ENCODE data around the gene TGFBR2.

The TGFBR2 gene

DNA sequence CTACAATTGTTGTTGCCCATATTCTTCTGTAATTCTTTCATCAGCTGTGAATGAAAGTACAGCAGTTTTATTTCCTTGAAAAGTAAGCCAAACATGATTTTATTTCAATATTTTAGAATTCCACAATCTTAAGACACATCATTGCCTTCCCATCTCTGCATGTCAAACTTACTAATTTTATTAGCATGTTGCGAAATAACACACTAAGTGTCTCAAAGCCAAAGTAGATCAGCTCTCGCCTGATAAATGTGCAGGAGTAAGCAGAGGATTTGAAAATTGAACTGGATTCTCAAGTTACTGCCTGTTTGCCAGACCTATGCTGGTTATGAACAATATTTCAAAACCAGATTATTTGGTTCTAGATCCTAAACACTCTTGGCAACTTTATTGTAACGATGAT lies 25.7 kb downstream of the TGFBR2 start:
- H3K4me3 ChIP-seq (ENCODE audit: low read depth, low read length), result no peak overlapping the region
- ChIA-PET CTCF (no interaction called here), POLR2A (no interaction called here)
- H3K27ac ChIP-seq (ENCODE audit: extremely low read depth, low read depth, low read length), result no peak overlapping the region
- no peaks in the 10 kb centered on the region for H3K9me3 ChIP-seq (ENCODE audit: control insufficient read depth, insufficient read depth, low read depth, low read length)
- TF ChIP-seq, protein P1, sequence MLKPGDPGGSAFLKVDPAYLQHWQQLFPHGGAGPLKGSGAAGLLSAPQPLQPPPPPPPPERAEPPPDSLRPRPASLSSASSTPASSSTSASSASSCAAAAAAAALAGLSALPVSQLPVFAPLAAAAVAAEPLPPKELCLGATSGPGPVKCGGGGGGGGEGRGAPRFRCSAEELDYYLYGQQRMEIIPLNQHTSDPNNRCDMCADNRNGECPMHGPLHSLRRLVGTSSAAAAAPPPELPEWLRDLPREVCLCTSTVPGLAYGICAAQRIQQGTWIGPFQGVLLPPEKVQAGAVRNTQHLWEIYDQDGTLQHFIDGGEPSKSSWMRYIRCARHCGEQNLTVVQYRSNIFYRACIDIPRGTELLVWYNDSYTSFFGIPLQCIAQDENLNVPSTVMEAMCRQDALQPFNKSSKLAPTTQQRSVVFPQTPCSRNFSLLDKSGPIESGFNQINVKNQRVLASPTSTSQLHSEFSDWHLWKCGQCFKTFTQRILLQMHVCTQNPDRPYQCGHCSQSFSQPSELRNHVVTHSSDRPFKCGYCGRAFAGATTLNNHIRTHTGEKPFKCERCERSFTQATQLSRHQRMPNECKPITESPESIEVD (tag by site-specific recombination; IDR thresholded peaks at IDR 0.05), result 0 out of 2 replicates have a peak, but pooled peaks have one; percentile 17
- TF ChIP-seq ZNF302 (tag by site-specific recombination; IDR thresholded peaks at IDR 0.05; ENCODE audit: low read depth) (no peak), ZBTB8A (tag by site-specific recombination; IDR thresholded peaks at IDR 0.05) (no peak)
- peaks cover 5% of the 10 kb centered on the region for H3K4me1 ChIP-seq (ENCODE audit: control insufficient read depth, insufficient read depth, low read length)
- H3K36me3 ChIP-seq (ENCODE audit: control insufficient read depth in 2 of 2, insufficient read depth in 1 of 2, low read length in 2 of 2), result no peaks in the 10 kb centered on the region

DNA sequence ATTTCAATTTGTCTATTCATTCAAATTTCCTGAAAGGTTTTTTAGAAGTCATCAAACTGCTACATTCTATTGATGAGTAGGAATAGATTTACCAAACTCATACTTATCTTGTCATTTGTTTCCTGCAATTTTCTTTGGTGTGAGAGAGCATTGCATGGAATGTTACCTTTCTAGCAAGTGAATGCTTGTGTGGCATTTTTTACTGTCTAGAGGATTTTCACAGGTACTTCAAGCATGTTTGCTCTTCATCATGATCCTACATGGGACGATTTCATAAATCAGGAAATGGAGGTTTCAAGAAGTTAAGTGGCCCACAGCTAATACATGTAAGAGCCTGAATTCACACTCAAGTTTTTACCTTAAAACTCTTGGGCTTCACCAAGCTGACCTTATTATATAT lies 26.1 kb downstream of the TGFBR2 start:
- TF ChIP-seq, protein P2, sequence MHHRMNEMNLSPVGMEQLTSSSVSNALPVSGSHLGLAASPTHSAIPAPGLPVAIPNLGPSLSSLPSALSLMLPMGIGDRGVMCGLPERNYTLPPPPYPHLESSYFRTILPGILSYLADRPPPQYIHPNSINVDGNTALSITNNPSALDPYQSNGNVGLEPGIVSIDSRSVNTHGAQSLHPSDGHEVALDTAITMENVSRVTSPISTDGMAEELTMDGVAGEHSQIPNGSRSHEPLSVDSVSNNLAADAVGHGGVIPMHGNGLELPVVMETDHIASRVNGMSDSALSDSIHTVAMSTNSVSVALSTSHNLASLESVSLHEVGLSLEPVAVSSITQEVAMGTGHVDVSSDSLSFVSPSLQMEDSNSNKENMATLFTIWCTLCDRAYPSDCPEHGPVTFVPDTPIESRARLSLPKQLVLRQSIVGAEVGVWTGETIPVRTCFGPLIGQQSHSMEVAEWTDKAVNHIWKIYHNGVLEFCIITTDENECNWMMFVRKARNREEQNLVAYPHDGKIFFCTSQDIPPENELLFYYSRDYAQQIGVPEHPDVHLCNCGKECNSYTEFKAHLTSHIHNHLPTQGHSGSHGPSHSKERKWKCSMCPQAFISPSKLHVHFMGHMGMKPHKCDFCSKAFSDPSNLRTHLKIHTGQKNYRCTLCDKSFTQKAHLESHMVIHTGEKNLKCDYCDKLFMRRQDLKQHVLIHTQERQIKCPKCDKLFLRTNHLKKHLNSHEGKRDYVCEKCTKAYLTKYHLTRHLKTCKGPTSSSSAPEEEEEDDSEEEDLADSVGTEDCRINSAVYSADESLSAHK (tag by site-specific recombination; IDR thresholded peaks at IDR 0.05), result no peak
- TF ChIP-seq ZBTB17 (tag by site-specific recombination; IDR thresholded peaks at IDR 0.05), result no peak
- no peak for TF ChIP-seq ZNF302 (tag by site-specific recombination; IDR thresholded peaks at IDR 0.05; ENCODE audit: low read depth)
- no peak for TF ChIP-seq ZNF629 (tag by site-specific recombination; IDR thresholded peaks at IDR 0.05)
- TF ChIP-seq ZNF658 (tag by site-specific recombination; IDR thresholded peaks at IDR 0.05), result no peak
- TF ChIP-seq, protein P3, sequence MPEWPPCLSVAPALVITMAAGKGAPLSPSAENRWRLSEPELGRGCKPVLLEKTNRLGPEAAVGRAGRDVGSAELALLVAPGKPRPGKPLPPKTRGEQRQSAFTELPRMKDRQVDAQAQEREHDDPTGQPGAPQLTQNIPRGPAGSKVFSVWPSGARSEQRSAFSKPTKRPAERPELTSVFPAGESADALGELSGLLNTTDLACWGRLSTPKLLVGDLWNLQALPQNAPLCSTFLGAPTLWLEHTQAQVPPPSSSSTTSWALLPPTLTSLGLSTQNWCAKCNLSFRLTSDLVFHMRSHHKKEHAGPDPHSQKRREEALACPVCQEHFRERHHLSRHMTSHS (tag by site-specific recombination; IDR thresholded peaks at IDR 0.05), result no peak
- TF ChIP-seq, protein P4, sequence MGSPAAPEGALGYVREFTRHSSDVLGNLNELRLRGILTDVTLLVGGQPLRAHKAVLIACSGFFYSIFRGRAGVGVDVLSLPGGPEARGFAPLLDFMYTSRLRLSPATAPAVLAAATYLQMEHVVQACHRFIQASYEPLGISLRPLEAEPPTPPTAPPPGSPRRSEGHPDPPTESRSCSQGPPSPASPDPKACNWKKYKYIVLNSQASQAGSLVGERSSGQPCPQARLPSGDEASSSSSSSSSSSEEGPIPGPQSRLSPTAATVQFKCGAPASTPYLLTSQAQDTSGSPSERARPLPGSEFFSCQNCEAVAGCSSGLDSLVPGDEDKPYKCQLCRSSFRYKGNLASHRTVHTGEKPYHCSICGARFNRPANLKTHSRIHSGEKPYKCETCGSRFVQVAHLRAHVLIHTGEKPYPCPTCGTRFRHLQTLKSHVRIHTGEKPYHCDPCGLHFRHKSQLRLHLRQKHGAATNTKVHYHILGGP (tag by site-specific recombination; IDR thresholded peaks at IDR 0.05), result no peak
- TF ChIP-seq YY1 (tag by site-specific recombination; IDR thresholded peaks at IDR 0.05), result no peak
- TF ChIP-seq ZNF239 (tag by site-specific recombination; IDR thresholded peaks at IDR 0.05), result no peak
- TF ChIP-seq, protein P5, sequence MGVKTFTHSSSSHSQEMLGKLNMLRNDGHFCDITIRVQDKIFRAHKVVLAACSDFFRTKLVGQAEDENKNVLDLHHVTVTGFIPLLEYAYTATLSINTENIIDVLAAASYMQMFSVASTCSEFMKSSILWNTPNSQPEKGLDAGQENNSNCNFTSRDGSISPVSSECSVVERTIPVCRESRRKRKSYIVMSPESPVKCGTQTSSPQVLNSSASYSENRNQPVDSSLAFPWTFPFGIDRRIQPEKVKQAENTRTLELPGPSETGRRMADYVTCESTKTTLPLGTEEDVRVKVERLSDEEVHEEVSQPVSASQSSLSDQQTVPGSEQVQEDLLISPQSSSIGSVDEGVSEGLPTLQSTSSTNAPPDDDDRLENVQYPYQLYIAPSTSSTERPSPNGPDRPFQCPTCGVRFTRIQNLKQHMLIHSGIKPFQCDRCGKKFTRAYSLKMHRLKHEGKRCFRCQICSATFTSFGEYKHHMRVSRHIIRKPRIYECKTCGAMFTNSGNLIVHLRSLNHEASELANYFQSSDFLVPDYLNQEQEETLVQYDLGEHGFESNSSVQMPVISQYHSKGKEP (tag by site-specific recombination; IDR thresholded peaks at IDR 0.05), result no peak
- TF ChIP-seq, protein P6, sequence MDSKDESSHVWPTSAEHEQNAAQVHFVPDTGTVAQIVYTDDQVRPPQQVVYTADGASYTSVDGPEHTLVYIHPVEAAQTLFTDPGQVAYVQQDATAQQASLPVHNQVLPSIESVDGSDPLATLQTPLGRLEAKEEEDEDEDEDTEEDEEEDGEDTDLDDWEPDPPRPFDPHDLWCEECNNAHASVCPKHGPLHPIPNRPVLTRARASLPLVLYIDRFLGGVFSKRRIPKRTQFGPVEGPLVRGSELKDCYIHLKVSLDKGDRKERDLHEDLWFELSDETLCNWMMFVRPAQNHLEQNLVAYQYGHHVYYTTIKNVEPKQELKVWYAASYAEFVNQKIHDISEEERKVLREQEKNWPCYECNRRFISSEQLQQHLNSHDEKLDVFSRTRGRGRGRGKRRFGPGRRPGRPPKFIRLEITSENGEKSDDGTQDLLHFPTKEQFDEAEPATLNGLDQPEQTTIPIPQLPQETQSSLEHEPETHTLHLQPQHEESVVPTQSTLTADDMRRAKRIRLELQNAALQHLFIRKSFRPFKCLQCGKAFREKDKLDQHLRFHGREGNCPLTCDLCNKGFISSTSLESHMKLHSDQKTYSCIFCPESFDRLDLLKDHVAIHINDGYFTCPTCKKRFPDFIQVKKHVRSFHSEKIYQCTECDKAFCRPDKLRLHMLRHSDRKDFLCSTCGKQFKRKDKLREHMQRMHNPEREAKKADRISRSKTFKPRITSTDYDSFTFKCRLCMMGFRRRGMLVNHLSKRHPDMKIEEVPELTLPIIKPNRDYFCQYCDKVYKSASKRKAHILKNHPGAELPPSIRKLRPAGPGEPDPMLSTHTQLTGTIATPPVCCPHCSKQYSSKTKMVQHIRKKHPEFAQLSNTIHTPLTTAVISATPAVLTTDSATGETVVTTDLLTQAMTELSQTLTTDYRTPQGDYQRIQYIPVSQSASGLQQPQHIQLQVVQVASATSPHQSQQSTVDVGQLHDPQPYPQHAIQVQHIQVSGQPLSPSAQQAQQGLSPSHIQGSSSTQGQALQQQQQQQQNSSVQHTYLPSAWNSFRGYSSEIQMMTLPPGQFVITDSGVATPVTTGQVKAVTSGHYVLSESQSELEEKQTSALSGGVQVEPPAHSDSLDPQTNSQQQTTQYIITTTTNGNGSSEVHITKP (tag by site-specific recombination; IDR thresholded peaks at IDR 0.05), result no peak
- TF ChIP-seq KLF16 (tag by site-specific recombination; IDR thresholded peaks at IDR 0.05), result no peak
- TF ChIP-seq ZNF350 (tag by site-specific recombination; IDR thresholded peaks at IDR 0.05), result no peak
- no peak for TF ChIP-seq ZNF777 (tag by site-specific recombination; IDR thresholded peaks at IDR 0.05; ENCODE audit: borderline replicate concordance)
- no peak for TF ChIP-seq ZNF548 (tag by site-specific recombination; IDR thresholded peaks at IDR 0.05)
- TF ChIP-seq ZFP69B (tag by site-specific recombination; IDR thresholded peaks at IDR 0.05), result no peak
- TF ChIP-seq ZNF660 (tag by site-specific recombination; IDR thresholded peaks at IDR 0.05), result no peak
- no peak for TF ChIP-seq ZNF585B (tag by site-specific recombination; IDR thresholded peaks at IDR 0.05)
- TF ChIP-seq, protein P7, sequence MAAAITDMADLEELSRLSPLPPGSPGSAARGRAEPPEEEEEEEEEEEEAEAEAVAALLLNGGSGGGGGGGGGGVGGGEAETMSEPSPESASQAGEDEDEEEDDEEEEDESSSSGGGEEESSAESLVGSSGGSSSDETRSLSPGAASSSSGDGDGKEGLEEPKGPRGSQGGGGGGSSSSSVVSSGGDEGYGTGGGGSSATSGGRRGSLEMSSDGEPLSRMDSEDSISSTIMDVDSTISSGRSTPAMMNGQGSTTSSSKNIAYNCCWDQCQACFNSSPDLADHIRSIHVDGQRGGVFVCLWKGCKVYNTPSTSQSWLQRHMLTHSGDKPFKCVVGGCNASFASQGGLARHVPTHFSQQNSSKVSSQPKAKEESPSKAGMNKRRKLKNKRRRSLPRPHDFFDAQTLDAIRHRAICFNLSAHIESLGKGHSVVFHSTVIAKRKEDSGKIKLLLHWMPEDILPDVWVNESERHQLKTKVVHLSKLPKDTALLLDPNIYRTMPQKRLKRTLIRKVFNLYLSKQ (tag by site-specific recombination; IDR thresholded peaks at IDR 0.05; ENCODE audit: borderline replicate concordance), result no peak
- TF ChIP-seq ZNF214 (tag by site-specific recombination; IDR thresholded peaks at IDR 0.05; ENCODE audit: borderline replicate concordance), result no peak
- Histone ChIP-seq H3K27ac (ENCODE audit: extremely low read depth, low read depth, low read length) (no peak overlapping the region), H3K36me3 (ENCODE audit: control insufficient read depth in 2 of 2, insufficient read depth in 1 of 2, low read length in 2 of 2) (no peaks in the 10 kb centered on the region), H3K4me3 (ENCODE audit: low read depth, low read length) (no peak overlapping the region), H3K9me3 (ENCODE audit: control insufficient read depth, insufficient read depth, low read depth, low read length) (no peaks in the 10 kb centered on the region), H3K4me1 (ENCODE audit: control insufficient read depth, insufficient read depth, low read length) (peaks cover 2% of the 10 kb centered on the region)
- ChIA-PET POLR2A (no interaction called here), CTCF (no interaction called here)

Measured in HEK293 (cell line).